Brain microvascular endothelial cell (primary cell): ENCODE measurements around the gene ZNF414.

ENCODE experiments used
- DNase-seq: peaks from one replicate; pipeline ENCODE4 v3.0.0-alpha.2; 2020
- H3K27ac ChIP-seq: fragments of 250-450 bp; sonication (Bioruptor Pico); 2 replicates; pipeline ENCODE4 v1.5.1; 2020; ENCODE audit warnings: mild to moderate bottlenecking, moderate library complexity
- H3K27me3 ChIP-seq: fragments of 250-450 bp; sonication (Bioruptor Pico); replicated peaks from 2 replicates; pipeline ENCODE4 v1.5.1; 2020; ENCODE audit warnings: mild to moderate bottlenecking
- H3K36me3 ChIP-seq: fragments of 250-450 bp; sonication (Bioruptor Pico); replicated peaks from 2 replicates; pipeline ENCODE4 v1.5.1; 2020; ENCODE audit warnings: mild to moderate bottlenecking
- H3K4me3 ChIP-seq: 2 replicates; pipeline ENCODE4 v1.5.1; 2011; ENCODE audit warnings: low read depth, mild to moderate bottlenecking, control low read depth, low read length, moderate library complexity
- in situ Hi-C: cut with HindIII; loops from 2 replicates; pipeline ENCODE4 v1.10.0; 2017; ENCODE audit warnings: low sequenced_read_pairs, low pct_ligation_motif_present
- TF ChIP-seq, protein P1 (sequence below): IDR thresholded peaks from 2 replicates; pipeline ENCODE4 v1.5.1; 2011; ENCODE audit warnings: low read depth, mild to moderate bottlenecking, moderate library complexity, low read length, control low read depth, inconsistent platforms; ENCODE audit errors: missing control alignments

ZNF414 gene

DNA sequence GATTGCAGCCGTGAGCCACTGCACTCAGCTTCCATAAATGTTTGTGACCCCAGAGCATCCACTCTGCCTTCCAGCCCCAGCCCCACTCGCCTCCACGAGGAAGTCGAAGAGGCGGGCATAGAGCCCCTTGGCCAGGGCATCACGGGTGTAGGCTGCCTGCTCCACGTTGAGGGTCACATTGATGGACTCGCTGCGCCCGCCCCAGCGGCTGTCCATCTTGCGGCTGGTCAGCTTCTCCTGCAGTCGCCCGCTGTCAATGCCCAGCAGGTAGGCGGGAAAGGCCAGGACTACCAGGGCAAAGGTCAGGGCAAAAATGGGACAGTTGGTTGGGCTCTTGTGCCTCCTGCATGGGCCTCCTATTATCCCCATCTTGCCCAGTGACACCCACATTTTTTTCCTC is 36.1 kb upstream of the ZNF414 start:
- Histone ChIP-seq H3K36me3 (no peaks in the 10 kb centered on the region), H3K27me3 (no peaks in the 10 kb centered on the region), H3K4me3 (no peak overlapping the region), H3K27ac (no peak overlapping the region)
- TF ChIP-seq, protein P1, sequence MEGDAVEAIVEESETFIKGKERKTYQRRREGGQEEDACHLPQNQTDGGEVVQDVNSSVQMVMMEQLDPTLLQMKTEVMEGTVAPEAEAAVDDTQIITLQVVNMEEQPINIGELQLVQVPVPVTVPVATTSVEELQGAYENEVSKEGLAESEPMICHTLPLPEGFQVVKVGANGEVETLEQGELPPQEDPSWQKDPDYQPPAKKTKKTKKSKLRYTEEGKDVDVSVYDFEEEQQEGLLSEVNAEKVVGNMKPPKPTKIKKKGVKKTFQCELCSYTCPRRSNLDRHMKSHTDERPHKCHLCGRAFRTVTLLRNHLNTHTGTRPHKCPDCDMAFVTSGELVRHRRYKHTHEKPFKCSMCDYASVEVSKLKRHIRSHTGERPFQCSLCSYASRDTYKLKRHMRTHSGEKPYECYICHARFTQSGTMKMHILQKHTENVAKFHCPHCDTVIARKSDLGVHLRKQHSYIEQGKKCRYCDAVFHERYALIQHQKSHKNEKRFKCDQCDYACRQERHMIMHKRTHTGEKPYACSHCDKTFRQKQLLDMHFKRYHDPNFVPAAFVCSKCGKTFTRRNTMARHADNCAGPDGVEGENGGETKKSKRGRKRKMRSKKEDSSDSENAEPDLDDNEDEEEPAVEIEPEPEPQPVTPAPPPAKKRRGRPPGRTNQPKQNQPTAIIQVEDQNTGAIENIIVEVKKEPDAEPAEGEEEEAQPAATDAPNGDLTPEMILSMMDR = no peak
- in situ Hi-C loops = no loop called here
- no peak for DNase-seq

DNA sequence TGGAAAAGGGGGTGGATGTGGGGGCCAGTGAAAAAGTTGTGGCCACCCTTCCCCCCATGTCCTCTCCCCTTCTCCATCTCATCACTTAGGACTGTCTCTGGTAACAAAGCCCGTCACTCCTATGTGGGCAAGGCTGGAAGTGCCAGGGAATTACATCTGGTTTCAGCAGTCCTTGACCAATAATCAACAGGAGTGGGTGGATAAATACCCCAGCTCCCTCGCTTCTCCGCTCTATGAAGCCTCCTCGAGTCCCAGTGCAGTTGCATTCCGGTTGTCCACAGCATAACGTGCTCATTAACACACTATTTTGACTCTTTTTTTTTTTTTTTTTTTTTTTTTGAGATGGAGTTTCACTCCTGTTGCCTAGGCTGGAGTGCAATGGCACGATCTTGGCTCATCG is 31.8 kb upstream of the ZNF414 start:
- TF ChIP-seq, protein P1 = no peak
- in situ Hi-C loops = no loop called here
- DNase-seq = no peak

DNA sequence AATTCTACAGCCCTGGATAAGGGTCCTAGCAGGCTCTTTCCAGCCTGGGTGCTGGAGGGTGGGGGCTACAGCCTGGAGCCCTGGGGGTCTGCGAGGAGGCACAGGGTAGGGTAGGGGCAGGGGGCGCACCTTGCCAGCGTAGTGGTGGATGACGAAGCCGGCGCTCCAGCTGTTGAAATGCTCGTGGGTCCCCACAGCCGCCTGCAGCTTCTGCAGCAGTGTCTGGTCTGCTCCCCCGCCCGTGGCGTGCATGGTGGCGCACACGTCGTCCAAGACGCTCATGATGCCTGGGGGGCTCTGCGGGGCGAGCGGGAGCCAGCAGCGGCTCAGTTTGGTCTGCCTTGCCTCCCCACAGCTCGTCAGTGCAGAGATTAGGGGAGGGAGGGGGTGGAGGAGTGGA is 30.2 kb upstream of the ZNF414 start:
- Histone ChIP-seq H3K27ac (no peak overlapping the region), H3K36me3 (no peaks in the 10 kb centered on the region), H3K27me3 (no peaks in the 10 kb centered on the region), H3K4me3 (no peak overlapping the region)
- no peak for DNase-seq
- TF ChIP-seq, protein P1 = no peak
- in situ Hi-C loops = no loop called here

More for the DNA sequence above, 31.8 kb upstream of the ZNF414 start:
- no peak overlapping the region for H3K4me3 ChIP-seq
- H3K27ac ChIP-seq = no peak overlapping the region
- no peaks in the 10 kb centered on the region for H3K36me3 ChIP-seq
- no peaks in the 10 kb centered on the region for H3K27me3 ChIP-seq

DNA sequence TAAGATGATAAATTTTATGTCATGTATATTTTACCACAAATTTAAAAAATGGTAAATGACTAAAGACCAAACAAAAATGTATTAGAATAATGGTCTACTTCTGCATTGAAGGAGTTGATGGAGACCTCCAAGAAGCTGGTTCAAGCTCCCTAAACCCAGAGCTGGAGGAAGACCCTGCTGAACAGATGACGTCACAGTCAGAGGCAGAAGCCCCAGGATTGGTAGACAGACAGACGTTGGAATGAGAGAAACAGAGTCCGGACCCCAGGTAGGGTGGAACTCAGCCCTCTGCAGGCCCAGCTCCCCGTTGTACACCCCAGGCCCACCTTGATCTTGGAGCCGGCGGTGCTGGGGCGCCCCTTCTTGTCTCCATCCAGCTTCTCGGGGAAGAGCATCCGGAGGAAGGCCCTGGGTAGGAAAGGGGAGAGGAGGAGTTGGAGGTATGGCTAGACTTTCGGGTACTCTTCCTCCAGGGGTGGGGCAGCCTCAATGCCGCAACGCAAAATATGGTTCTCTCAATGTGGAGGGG is 25.7 kb upstream of the ZNF414 start:
- Histone ChIP-seq H3K4me3 (no peak overlapping the region), H3K27me3 (no peaks in the 10 kb centered on the region), H3K27ac (no peak overlapping the region), H3K36me3 (no peaks in the 10 kb centered on the region)
- in situ Hi-C loops = no loop called here
- TF ChIP-seq, protein P1 = no peak
- DNase-seq = no peak

DNA sequence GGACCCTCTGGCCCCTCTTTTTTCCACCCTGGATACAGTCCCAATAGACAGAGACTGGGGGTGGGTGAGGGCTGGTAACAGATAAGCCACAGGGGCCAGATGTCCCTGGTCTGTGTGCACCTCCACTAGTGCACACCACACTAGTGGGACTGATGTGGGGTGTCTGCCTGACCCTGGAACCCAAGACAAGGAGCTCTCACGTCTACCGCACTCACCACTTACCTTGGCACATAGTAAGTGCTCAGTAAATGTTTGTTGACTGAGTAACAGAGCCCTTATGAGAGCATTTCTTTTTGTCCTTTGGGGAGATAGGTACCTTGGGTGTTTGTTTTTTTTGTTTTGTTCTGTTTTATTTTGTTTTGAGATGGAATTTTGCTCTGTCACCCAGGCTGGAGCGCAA is 23.1 kb upstream of the ZNF414 start:
- TF ChIP-seq, protein P1 = no peak
- H3K27me3 ChIP-seq = no peaks in the 10 kb centered on the region
- no peak overlapping the region for H3K27ac ChIP-seq
- in situ Hi-C loops = no loop called here
- no peak overlapping the region for H3K4me3 ChIP-seq
- no peak for DNase-seq
- no peaks in the 10 kb centered on the region for H3K36me3 ChIP-seq

DNA sequence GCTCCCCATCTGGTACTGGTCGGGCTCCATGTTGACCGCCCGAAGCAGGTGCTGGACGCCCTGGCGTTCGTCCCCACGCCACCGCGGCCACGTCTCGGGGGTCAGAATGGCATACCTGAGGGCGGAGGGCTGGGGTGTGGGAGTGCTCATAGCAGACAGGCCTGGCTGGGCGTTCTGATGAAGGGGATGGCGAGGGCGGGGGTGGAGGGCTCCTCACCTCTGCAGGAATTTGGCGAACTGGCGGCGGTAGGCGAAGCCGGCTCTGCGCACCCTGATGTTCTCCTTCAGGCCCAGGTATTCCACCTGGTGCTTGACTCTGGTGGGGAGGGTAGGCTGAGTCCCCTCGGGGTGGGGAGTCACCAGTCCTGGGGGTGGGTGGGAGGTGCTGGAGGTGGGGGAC is 22.3 kb upstream of the ZNF414 start:
- no peaks in the 10 kb centered on the region for H3K36me3 ChIP-seq
- H3K27ac ChIP-seq = no peak overlapping the region
- no peak overlapping the region for H3K4me3 ChIP-seq
- DNase-seq = no peak
- in situ Hi-C loops = no loop called here
- H3K27me3 ChIP-seq = no peaks in the 10 kb centered on the region
- TF ChIP-seq, protein P1 = no peak
